ENCODE data around the gene STK38. TPM values are rescaled to one million over a fixed set of nuclear protein-coding genes. Genes with fewer than 3 reads are reported as not detected.

The STK38 gene
- total RNA-seq, 4 donors from 2014 or later, result 23.0 to 33.8 (median 27.0) TPM

DNA sequence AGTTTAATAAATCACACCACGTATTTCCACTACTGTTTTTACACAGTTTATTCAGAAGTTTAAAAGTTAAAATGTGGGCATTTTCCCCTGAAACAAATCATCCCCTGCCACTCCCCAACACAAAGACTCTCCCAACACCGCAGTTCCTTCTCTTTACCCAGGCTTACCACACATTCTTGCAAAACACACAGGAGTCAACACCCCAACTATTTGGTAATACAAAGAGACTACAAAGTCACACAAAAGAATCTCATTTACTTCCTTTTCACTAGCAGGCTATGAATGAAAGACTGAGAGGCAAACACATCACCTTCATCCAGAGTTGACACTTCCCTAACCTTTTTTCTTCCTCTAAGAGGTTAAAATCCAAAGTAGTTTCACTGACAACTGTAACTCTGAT lies 53.4 kb downstream of the STK38 start:
- H3K27ac ChIP-seq, result no peak overlapping the region
- no peaks in the 10 kb centered on the region for H3K9me3 ChIP-seq
- H3K27me3 ChIP-seq, result no peaks in the 10 kb centered on the region
- TF ChIP-seq EP300 (IDR thresholded peaks at IDR 0.05), result no peak
- no peak for TF ChIP-seq POLR2AphosphoS5 (IDR thresholded peaks at IDR 0.05)
- no peak for TF ChIP-seq POLR2A (IDR thresholded peaks at IDR 0.05)
- TF ChIP-seq, protein P1, sequence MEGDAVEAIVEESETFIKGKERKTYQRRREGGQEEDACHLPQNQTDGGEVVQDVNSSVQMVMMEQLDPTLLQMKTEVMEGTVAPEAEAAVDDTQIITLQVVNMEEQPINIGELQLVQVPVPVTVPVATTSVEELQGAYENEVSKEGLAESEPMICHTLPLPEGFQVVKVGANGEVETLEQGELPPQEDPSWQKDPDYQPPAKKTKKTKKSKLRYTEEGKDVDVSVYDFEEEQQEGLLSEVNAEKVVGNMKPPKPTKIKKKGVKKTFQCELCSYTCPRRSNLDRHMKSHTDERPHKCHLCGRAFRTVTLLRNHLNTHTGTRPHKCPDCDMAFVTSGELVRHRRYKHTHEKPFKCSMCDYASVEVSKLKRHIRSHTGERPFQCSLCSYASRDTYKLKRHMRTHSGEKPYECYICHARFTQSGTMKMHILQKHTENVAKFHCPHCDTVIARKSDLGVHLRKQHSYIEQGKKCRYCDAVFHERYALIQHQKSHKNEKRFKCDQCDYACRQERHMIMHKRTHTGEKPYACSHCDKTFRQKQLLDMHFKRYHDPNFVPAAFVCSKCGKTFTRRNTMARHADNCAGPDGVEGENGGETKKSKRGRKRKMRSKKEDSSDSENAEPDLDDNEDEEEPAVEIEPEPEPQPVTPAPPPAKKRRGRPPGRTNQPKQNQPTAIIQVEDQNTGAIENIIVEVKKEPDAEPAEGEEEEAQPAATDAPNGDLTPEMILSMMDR (IDR thresholded peaks at IDR 0.05), result no peak
- H3K4me3 ChIP-seq, result no peak overlapping the region
- H3K4me1 ChIP-seq, result peaks cover 7% of the 10 kb centered on the region
- peaks cover 60% of the 10 kb centered on the region for H3K36me3 ChIP-seq
- DNase-seq (ENCODE audit: low spot score in 2 of 2), result no peak
- WGBS, result 60% methylated on average over 2 of the region's 2 CpGs

DNA sequence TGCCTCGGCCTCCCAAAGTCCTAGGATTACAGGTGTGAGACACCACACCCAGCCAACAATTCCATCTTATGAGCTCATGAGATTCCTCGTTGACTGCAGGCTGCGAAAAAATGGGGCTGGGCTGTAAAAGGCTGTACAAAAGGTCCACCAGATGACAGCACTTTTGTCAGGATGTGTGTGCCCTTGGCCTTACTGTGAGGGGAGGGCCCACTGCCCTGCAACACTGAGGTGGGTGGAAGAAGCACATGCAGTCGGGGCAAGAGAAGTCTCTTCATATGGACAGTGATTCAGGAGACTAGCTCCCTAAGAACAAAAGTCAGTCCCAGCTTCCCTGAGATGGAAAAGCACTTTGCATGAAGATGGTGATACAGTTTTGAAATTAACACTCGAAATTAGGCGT lies 54.0 kb downstream of the STK38 start:
- H3K36me3 ChIP-seq, result peaks cover 59% of the 10 kb centered on the region
- H3K4me1 ChIP-seq, result peaks cover 7% of the 10 kb centered on the region
- 85% methylated on average over 6 of the region's 6 CpGs for WGBS
- H3K27me3 ChIP-seq, result no peaks in the 10 kb centered on the region
- TF ChIP-seq EP300 (IDR thresholded peaks at IDR 0.05) (no peak), POLR2A (IDR thresholded peaks at IDR 0.05) (no peak)
- TF ChIP-seq, protein P1 (IDR thresholded peaks at IDR 0.05), result no peak
- no peak overlapping the region for H3K4me3 ChIP-seq
- no peak for DNase-seq (ENCODE audit: low spot score in 2 of 2)
- no peak overlapping the region for H3K27ac ChIP-seq
- H3K9me3 ChIP-seq, result no peaks in the 10 kb centered on the region

DNA sequence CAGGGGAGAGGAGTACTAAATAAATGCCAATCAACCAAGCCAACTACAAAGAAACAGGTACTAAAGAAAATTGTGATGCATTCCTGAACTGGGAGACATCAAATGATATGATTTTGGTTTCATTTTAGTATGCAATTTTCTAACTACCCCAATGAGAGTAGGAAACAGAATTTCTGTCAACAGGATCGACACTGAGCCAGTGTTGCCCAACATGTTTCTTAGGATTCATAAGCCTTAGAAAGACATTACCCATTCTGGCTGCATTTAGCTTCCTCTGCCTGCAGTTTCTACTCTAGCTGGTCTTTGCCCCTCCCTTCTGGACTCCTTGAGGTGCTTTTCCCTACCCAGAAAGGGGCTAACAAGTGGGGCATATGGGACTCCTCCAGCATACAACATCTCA lies 54.7 kb downstream of the STK38 start:
- TF ChIP-seq, protein P1 (IDR thresholded peaks at IDR 0.05), result no peak
- TF ChIP-seq EP300 (IDR thresholded peaks at IDR 0.05) (no peak), POLR2AphosphoS5 (IDR thresholded peaks at IDR 0.05) (no peak), POLR2A (IDR thresholded peaks at IDR 0.05) (no peak)
- no peaks in the 10 kb centered on the region for H3K27me3 ChIP-seq
- peaks cover 59% of the 10 kb centered on the region for H3K36me3 ChIP-seq
- H3K9me3 ChIP-seq, result no peaks in the 10 kb centered on the region
- peaks cover 7% of the 10 kb centered on the region for H3K4me1 ChIP-seq
- 63% methylated on average over 1 of the region's 1 CpG for WGBS
- H3K4me3 ChIP-seq, result no peak overlapping the region
- H3K27ac ChIP-seq, result no peak overlapping the region
- DNase-seq (ENCODE audit: low spot score in 2 of 2), result no peak

DNA sequence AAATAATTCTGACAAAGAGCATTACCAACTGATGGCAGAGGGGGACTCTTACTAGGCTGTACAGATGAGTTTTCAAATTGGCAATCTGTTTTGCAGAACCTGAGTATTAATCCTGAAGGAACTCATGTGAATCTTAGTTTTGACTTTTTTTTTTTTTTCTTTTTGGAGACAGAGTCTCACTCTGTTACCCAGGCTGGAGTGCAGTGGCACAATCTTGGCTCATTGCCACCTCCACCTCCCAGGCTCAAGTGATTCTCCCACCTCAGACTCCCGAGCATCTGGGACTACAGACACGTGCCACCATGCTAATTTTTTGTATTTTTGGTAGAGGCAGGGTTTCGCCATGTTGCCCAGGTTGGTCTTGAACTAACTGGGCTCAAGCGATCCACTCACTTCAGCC lies 55.2 kb downstream of the STK38 start:
- no peak overlapping the region for H3K27ac ChIP-seq
- H3K4me3 ChIP-seq, result no peak overlapping the region
- no peaks in the 10 kb centered on the region for H3K27me3 ChIP-seq
- H3K36me3 ChIP-seq, result peaks cover 59% of the 10 kb centered on the region
- DNase-seq (ENCODE audit: low spot score in 2 of 2), result no peak
- 83% methylated on average over 4 of the region's 4 CpGs for WGBS
- peaks cover 7% of the 10 kb centered on the region for H3K4me1 ChIP-seq
- TF ChIP-seq, protein P1 (IDR thresholded peaks at IDR 0.05), result no peak
- no peak for TF ChIP-seq POLR2AphosphoS5 (IDR thresholded peaks at IDR 0.05)
- no peak for TF ChIP-seq POLR2A (IDR thresholded peaks at IDR 0.05)
- TF ChIP-seq EP300 (IDR thresholded peaks at IDR 0.05), result no peak
- H3K9me3 ChIP-seq, result no peaks in the 10 kb centered on the region

DNA sequence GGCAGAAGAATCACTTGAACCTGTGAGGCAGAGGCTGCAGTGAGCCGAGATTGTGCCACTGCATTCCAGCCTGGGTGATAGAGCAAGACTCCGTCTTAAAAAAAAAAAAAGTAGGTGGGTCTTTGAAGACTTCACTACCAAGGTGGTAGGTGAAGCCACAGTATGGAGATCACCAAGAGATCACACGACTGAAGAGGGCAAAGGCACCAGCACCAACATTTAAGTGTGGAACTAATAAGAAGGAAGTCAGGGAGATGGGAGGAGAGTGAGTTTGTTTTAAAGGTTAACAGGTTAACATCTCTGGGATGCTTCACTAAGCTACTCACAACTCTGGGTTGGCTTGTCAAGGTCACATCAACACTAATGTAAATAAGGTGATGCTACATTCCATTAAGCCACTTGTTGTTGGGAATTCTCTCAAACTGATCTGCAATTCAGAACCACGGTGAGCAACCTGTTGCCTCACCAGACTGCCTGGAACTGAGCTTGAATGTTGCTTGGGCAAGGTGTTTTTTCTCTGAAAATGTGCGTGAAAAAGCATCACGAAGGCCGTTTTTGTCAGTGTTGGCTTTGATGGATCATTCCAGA lies 55.8 kb downstream of the STK38 start:
- H3K9me3 ChIP-seq, result no peaks in the 10 kb centered on the region
- peaks cover 7% of the 10 kb centered on the region for H3K4me1 ChIP-seq
- whole genome bisulfite sequencing, result 88% methylated on average over 7 of the region's 7 CpGs
- peaks cover 60% of the 10 kb centered on the region for H3K36me3 ChIP-seq
- no peaks in the 10 kb centered on the region for H3K27me3 ChIP-seq
- TF ChIP-seq POLR2A (IDR thresholded peaks at IDR 0.05) (no peak), EP300 (IDR thresholded peaks at IDR 0.05) (no peak), POLR2AphosphoS5 (IDR thresholded peaks at IDR 0.05) (no peak)
- TF ChIP-seq, protein P1 (IDR thresholded peaks at IDR 0.05), result no peak
- no peak for DNase-seq (ENCODE audit: low spot score in 2 of 2)
- H3K4me3 ChIP-seq, result no peak overlapping the region
- H3K27ac ChIP-seq, result no peak overlapping the region
